SK-N-MC (cell line): ENCODE results near the gene GRP.
A peak's percentile ranks its signal among the peaks of the same experiment; 100 is the strongest.

ENCODE experiments used
- DNase-seq: peaks from one replicate; pipeline ENCODE4 v3.0.0-alpha.2; 2011; ENCODE audit warnings: low read depth, low spot score
- H3K27ac ChIP-seq: fragments of 200-600 bp; sonication (generic); 2 replicates; pipeline ENCODE4 v1.5.1; 2016; ENCODE audit warnings: mixed run types
- H3K36me3 ChIP-seq: fragments of 200-600 bp; sonication (generic); 2 replicates; pipeline ENCODE4 v1.6.1; 2017; ENCODE audit warnings: antibody characterized with exemption, low read length, mixed read lengths; ENCODE audit not compliant: insufficient read depth
- H3K4me3 ChIP-seq: fragments of 200-600 bp; sonication (generic); 2 replicates; pipeline ENCODE4 v1.5.1; 2016
- H3K9ac ChIP-seq: fragments of 200-600 bp; sonication (generic); 2 replicates; pipeline ENCODE4 v1.8.0; 2017; ENCODE audit warnings: mixed run types, mixed read lengths; ENCODE audit not compliant: insufficient read length
- H3K9me3 ChIP-seq: fragments of 200-600 bp; sonication (generic); 2 replicates; pipeline ENCODE4 v1.6.1; 2017; ENCODE audit warnings: low read depth, mild to moderate bottlenecking, antibody characterized with exemption, low read length, moderate library complexity, mixed read lengths
- EZH2 ChIP-seq: fragments of 200-600 bp; sonication (generic); IDR thresholded peaks from one replicate; pipeline ENCODE4 v1.6.1; 2017; ENCODE audit warnings: antibody characterized with exemption
- FOXP2 ChIP-seq: optimal IDR thresholded peaks from 2 replicates; pipeline ENCODE3; 2011; ENCODE audit warnings: mild to moderate bottlenecking, moderate library complexity; ENCODE audit not compliant: insufficient read depth; ENCODE audit errors: extremely low read length, control extremely low read depth
- POLR2AphosphoS5 ChIP-seq: IDR thresholded peaks from 2 replicates; pipeline ENCODE4 v1.6.1; 2012; ENCODE audit warnings: mild to moderate bottlenecking, low read depth, low read length, borderline replicate concordance

GRP gene

DNA sequence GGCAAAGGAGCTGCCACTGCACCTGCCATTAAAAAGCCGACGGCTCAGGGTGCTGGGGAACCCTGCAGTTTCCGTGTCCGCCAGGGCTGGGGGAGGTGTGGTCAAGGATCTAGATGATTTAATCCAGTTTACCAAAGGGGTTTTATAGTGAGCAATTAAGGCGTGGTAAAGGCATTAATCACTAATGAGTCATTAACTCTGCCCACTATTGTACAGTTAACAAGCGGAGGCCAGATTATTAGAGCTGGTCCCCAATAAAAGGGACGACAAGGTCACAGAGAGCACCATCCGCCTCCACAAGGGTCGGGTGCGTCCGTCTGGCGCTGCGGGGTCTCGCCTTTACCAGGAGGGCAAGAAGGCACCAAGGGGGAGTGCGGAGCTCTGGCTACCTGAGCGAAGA lies 43.7 kb downstream of the GRP start:
- no peak for TF ChIP-seq FOXP2
- no peak for TF ChIP-seq EZH2
- TF ChIP-seq POLR2AphosphoS5 = no peak
- Histone ChIP-seq H3K4me3 (no peak overlapping the region), H3K9me3 (no peaks in the 10 kb centered on the region)

DNA sequence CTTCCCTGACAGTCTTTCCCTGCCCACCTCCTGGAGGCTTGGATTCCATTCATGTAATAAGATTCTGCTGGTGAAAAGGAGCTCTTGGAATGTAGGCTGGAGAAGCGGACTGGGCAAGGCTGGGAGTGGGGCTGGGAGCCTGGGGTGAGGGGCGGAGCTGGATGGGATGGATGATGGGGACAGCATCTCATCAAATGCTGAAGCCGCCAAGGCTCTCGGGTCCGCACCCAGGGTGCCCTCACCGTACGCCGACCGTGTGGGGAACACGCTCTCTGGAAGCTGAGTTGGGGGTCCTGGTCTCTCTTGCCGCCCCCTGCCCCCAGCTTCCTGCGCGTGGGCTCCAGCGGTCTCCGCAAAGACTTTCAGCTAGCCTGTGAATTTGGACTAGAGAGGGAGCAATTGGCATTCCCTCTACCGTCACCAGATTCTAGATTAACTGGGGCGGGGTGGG lies 44.2 kb downstream of the GRP start:
- Histone ChIP-seq H3K9me3 (no peaks in the 10 kb centered on the region), H3K4me3 (no peak overlapping the region), H3K36me3 (no peaks in the 10 kb centered on the region; the same call in 1 of the 2 replicates), H3K9ac (no peak overlapping the region), H3K27ac (no peak overlapping the region)
- DNase-seq = no peak
- TF ChIP-seq FOXP2 = no peak
- TF ChIP-seq EZH2 = no peak
- no peak for TF ChIP-seq POLR2AphosphoS5

More for the DNA sequence above, 43.7 kb downstream of the GRP start:
- Histone ChIP-seq H3K27ac (no peak overlapping the region), H3K9ac (no peak overlapping the region), H3K36me3 (no peaks in the 10 kb centered on the region; the same call in 1 of the 2 replicates)
- DNase-seq = no peak

DNA sequence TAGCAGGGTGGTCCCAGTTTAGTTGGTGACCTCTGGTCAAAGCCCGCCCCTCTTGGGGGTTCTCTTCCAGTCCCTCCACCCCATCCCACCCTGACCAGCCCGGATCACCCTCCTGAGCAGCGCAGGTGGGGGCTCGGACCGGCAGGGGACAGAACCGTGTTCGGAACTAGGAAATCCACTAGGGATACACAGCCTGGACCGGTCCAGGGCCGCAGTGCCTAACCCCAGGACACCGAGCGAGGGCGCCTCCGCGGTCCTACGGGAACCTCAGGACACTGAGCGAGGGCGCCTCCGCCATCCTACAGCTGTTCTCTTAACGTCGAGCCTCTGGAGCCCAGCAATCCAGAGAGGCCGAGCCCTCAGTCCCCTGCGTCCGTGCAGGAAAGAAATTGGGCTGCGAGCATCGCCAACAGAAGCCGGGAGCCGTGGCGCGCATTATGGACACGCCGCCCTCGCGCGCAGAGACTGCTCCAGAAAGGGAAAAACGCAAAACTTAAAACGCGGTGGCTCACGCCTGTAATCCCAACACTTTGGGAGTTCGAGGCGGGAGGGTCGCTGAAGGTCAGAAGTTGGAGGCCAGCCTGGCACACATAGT lies 44.8 kb downstream of the GRP start:
- DNase-seq = no peak
- no peak overlapping the region for H3K27ac ChIP-seq
- no peaks in the 10 kb centered on the region; the same call in 1 of the 2 replicates for H3K36me3 ChIP-seq
- H3K9ac ChIP-seq = no peak overlapping the region
- H3K4me3 ChIP-seq = peak overlapping the region; percentile 82
- no peaks in the 10 kb centered on the region for H3K9me3 ChIP-seq
- no peak for TF ChIP-seq EZH2

DNA sequence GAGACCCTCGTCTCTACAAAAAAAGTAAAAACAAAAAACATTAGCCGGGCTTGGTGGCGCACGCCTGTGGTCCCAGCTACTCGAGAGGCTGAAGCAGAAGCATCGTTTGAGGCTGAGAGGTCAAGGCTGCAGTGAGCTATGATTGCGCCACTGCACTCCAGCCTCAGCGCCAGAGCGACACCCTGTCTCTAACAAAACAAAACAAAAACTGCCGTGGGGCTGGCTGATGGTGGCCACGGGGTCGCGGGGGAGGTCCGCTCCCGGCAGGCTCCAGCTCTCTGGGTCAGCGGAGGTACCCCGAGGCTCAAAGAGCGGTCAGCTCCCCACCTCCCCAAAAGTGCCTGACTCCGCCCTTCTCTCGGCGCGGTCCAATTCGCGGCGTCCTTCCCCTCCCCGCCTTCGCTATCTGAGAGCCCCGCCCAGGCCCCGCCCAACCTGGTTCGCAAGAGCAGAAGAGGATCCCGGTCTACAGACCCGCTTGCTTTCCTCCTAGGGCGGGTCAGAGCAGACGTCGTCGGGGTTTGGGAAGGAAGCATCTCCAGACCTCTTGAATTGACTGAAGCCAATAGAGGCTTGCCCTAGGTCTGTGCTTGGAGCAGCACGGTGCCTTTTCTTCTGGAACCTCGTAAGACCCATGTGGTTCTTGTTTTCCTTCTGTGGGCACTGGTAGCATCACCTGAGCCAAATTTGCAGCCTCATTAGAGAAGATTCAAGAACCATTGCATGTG lies 45.5 kb downstream of the GRP start:
- DNase-seq = no peak
- H3K36me3 ChIP-seq = no peaks in the 10 kb centered on the region; the same call in 1 of the 2 replicates
- no peak overlapping the region for H3K27ac ChIP-seq
- H3K9ac ChIP-seq = no peak overlapping the region
- TF ChIP-seq POLR2AphosphoS5 (peak; percentile 56; the same call in 1 of the 2 replicates), FOXP2 (no peak)
- no peaks in the 10 kb centered on the region for H3K9me3 ChIP-seq
- peak overlapping the region; percentile 82 for H3K4me3 ChIP-seq

DNA sequence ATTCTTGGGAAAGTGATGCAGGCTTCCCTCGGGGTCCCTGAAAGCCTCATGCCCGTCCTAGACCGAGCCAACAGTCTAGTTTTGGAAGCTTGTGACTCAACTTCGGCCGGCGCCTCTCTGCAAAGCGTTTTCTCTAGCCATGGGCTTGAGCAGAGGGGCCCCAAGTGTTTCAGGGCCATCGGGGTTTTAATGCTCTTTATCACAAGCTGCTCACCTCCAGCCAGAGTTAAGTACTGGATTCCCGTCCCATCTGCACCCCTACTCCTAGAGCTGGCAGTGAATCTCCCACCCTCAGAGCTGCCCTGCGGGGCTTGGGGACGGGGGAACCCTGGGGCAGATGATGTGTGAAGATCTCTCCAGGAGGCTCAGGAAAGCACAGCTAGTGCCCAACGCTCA lies 46.0 kb downstream of the GRP start:
- Histone ChIP-seq H3K9me3 (no peaks in the 10 kb centered on the region), H3K27ac (no peak overlapping the region), H3K4me3 (peak overlapping the region; percentile 82), H3K9ac (no peak overlapping the region), H3K36me3 (no peaks in the 10 kb centered on the region; the same call in 1 of the 2 replicates)
- no peak for DNase-seq
- TF ChIP-seq FOXP2 = no peak

DNA sequence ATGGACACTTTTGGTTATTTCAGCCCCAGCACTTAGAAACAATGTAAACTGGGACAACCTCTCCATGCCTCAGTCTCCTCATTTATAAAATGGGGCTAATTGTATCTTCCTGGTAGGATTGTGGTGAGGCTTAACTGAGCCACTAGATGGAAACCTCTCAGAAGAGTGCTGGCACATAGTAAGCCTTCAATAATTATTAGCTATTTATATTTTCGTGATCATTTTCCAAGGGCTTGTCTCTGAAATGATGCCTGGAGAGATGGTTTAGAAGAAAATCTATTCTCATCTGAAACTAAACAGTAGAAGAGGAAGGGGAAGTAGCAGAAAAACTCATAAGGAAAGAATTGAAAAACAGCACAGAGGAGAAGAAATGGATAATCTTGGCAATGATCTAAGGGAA lies 46.5 kb downstream of the GRP start:
- TF ChIP-seq EZH2 = no peak
- no peak for TF ChIP-seq FOXP2
- no peak for TF ChIP-seq POLR2AphosphoS5
- Histone ChIP-seq H3K4me3 (no peak overlapping the region), H3K9ac (no peak overlapping the region), H3K27ac (no peak overlapping the region), H3K36me3 (no peaks in the 10 kb centered on the region; the same call in 1 of the 2 replicates), H3K9me3 (no peaks in the 10 kb centered on the region)
- DNase-seq = no peak

DNA sequence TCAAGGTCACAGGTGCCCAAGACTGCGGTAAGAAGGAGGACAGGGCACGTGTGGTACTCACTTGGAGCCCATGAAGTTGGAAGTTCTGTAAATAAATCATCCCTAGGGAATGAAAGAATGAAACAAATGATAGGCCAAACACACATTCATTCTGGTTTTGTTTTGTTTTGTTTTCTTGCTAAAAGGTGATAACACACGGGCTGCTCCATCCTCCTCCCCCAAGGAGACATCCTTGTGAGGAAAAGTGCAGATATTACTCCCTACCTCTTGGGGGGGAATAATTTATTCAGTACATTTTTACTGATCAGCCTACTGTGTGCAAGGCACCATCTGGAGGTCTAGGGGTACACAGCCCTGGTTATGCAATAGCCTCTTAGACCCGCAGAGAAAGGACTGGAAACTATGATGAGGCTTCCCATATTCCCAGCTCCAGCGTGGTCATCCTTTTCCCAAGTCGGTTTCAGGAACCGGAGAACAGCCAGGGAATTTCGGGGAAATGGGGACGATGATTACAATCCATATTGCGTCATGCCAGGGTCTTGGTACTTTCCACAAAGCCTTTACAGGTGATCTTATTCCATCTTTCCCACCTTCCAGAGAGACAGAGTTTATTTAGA lies 47.0 kb downstream of the GRP start:
- H3K9ac ChIP-seq = no peak overlapping the region
- TF ChIP-seq FOXP2 (no peak), EZH2 (no peak), POLR2AphosphoS5 (peak; percentile 15; the same call in 1 of the 2 replicates)
- no peak for DNase-seq
- H3K36me3 ChIP-seq = no peaks in the 10 kb centered on the region; the same call in 1 of the 2 replicates
- H3K27ac ChIP-seq = no peak overlapping the region
- no peaks in the 10 kb centered on the region for H3K9me3 ChIP-seq
- H3K4me3 ChIP-seq = no peak overlapping the region

DNA sequence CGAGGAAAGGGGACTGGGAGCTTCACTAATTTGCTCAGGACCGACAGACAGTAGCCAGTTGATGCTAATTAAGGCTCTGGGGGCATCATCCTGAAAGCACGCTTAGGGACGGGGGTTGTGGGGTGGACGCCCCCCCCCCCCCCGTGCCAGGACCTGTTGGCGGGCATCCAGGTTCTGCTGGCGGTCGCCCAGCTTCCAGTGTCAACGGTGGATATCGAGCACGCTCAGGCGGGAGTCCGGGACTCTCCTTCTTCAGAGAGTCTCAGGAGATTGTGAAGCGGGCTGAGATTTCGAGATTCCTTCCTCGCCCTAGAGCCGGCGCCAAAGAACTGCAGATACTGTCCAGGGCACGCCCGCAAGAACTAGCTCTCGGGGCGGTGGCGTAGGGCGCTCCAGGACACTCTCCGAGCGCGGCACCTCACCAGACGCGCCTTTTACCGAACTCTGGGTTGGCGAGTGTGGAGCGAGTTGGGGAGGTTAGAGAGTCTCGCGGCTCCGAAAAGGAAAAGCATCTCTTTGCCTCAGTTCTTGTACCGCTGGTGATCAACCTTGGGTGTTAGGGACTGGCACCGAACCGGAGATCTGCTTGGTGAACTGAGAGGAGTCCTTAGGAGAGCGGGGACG lies 47.7 kb downstream of the GRP start:
- no peaks in the 10 kb centered on the region for H3K9me3 ChIP-seq
- H3K36me3 ChIP-seq = no peaks in the 10 kb centered on the region; the same call in 1 of the 2 replicates
- TF ChIP-seq EZH2 (no peak), FOXP2 (no peak), POLR2AphosphoS5 (no peak)
- no peak for DNase-seq
- no peak overlapping the region for H3K27ac ChIP-seq
- H3K4me3 ChIP-seq = no peak overlapping the region
- H3K9ac ChIP-seq = no peak overlapping the region
